Measurements from ENCODE around the gene TPBGL.

TPBGL gene

GRCh38 chr11:75269896-75270295, 29.3 kb downstream of the TPBGL start:
- TF ChIP-seq CEBPB (IDR thresholded peaks at IDR 0.05) (no peak), FOXM1 (IDR thresholded peaks at IDR 0.05; ENCODE audit: borderline replicate concordance, low read depth) (no peak), TAF1 (IDR thresholded peaks at IDR 0.05; ENCODE audit: low read depth) (no peak), YY1 (IDR thresholded peaks at IDR 0.05; ENCODE audit: low read depth) (no peak), NFIC (IDR thresholded peaks at IDR 0.05) (no peak), EP300 (IDR thresholded peaks at IDR 0.05; ENCODE audit: borderline replicate concordance) (no peak), MAX (IDR thresholded peaks at IDR 0.05) (no peak), EGR1 (IDR thresholded peaks at IDR 0.05) (no peak), REST (IDR thresholded peaks at IDR 0.05; ENCODE audit: low read depth) (no peak), ZBTB7A (IDR thresholded peaks at IDR 0.05; ENCODE audit: low read depth) (no peak), USF1 (IDR thresholded peaks at IDR 0.05) (no peak), TEAD4 (IDR thresholded peaks at IDR 0.05) (no peak), TCF12 (IDR thresholded peaks at IDR 0.05; ENCODE audit: low read depth) (no peak), CREB1 (IDR thresholded peaks at IDR 0.05; ENCODE audit: low read depth) (no peak)

- TF ChIP-seq EGR1 (IDR thresholded peaks at IDR 0.05) = no peak
- TF ChIP-seq ZBTB7A (IDR thresholded peaks at IDR 0.05; ENCODE audit: low read depth) = no peak
- no peak for TF ChIP-seq CEBPB (IDR thresholded peaks at IDR 0.05)
- TF ChIP-seq RAD21 (IDR thresholded peaks at IDR 0.05; ENCODE audit: low read depth) = peak; percentile 33; the same call in 1 of the 2 replicates
- no peak for TF ChIP-seq CREB1 (IDR thresholded peaks at IDR 0.05; ENCODE audit: low read depth)
- no peak for TF ChIP-seq USF1 (IDR thresholded peaks at IDR 0.05)
Observed at GRCh38 chr11:75270896-75271418, 30.4 kb downstream of the TPBGL start.

- TF ChIP-seq EP300 (IDR thresholded peaks at IDR 0.05; ENCODE audit: borderline replicate concordance) (no peak), NFIC (IDR thresholded peaks at IDR 0.05) (no peak), TCF12 (IDR thresholded peaks at IDR 0.05; ENCODE audit: low read depth) (no peak), CREB1 (IDR thresholded peaks at IDR 0.05; ENCODE audit: low read depth) (no peak), ZBTB7A (IDR thresholded peaks at IDR 0.05; ENCODE audit: low read depth) (no peak), TEAD4 (IDR thresholded peaks at IDR 0.05) (no peak), TAF1 (IDR thresholded peaks at IDR 0.05; ENCODE audit: low read depth) (no peak), CEBPB (IDR thresholded peaks at IDR 0.05) (no peak), EGR1 (IDR thresholded peaks at IDR 0.05) (no peak), USF1 (IDR thresholded peaks at IDR 0.05) (no peak), YY1 (IDR thresholded peaks at IDR 0.05; ENCODE audit: low read depth) (no peak), REST (IDR thresholded peaks at IDR 0.05; ENCODE audit: low read depth) (no peak), FOXM1 (IDR thresholded peaks at IDR 0.05; ENCODE audit: borderline replicate concordance, low read depth) (no peak), MAX (IDR thresholded peaks at IDR 0.05) (no peak), RAD21 (IDR thresholded peaks at IDR 0.05; ENCODE audit: low read depth) (no peak)
Observed at GRCh38 chr11:75271730-75272129, 31.2 kb downstream of the TPBGL start.

GRCh38 chr11:75272391-75272790, 31.8 kb downstream of the TPBGL start:
- TF ChIP-seq TCF12 (IDR thresholded peaks at IDR 0.05; ENCODE audit: low read depth) (no peak), ZBTB7A (IDR thresholded peaks at IDR 0.05; ENCODE audit: low read depth) (no peak), EP300 (IDR thresholded peaks at IDR 0.05; ENCODE audit: borderline replicate concordance) (no peak), EGR1 (IDR thresholded peaks at IDR 0.05) (no peak), REST (IDR thresholded peaks at IDR 0.05; ENCODE audit: low read depth) (no peak), RAD21 (IDR thresholded peaks at IDR 0.05; ENCODE audit: low read depth) (no peak), MAX (IDR thresholded peaks at IDR 0.05) (no peak), NFIC (IDR thresholded peaks at IDR 0.05) (no peak), CEBPB (IDR thresholded peaks at IDR 0.05) (no peak), TAF1 (IDR thresholded peaks at IDR 0.05; ENCODE audit: low read depth) (no peak), USF1 (IDR thresholded peaks at IDR 0.05) (no peak), TEAD4 (IDR thresholded peaks at IDR 0.05) (no peak)

Data from Ishikawa (cell line).